GM21515 (cell line): ENCODE measurements around the gene LHFPL3.
"Not testable (repeated sequence)": the region's sequence is repeated elsewhere in the genome, so short reads cannot be mapped to it uniquely, and the experiment has no call there.

ENCODE experiments used
- ATAC-seq: cut with Tn5 transposase; IDR thresholded peaks from one replicate; pipeline ENCODE4 v1.9.1; 2021; ENCODE audit not compliant: unreplicated experiment

LHFPL3 gene

GRCh38 chr7:104686286-104686685, 357.9 kb downstream of the LHFPL3 start:
- ATAC-seq = no peak

GRCh38 chr7:104694710-104695109, 366.3 kb downstream of the LHFPL3 start:
- ATAC-seq = no peak

- no peak for ATAC-seq
These were observed 367.2 kb downstream of the LHFPL3 start for GRCh38 chr7:104695563-104695962.

DNA sequence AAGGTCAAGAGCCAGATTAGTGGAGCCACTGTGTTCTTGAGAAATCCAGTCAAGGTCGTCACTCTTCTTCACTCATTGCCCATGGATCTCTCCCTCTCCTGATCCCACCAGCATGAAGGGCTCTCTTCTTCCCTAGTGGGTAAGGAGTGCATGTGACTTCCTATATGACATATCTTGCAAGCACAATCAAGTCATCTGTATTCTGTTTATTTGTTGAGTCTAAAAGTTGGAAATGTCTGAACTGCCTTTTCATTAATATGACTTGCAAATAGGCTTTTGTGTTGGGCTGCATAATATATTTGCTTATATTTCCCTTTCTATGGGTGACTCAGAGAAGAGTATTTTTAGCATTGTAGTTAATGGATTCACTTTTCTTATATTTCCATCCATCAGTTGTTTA, 371.9 kb downstream of the LHFPL3 start:
- ATAC-seq = no peak

GRCh38 chr7:104721027-104721426, 392.6 kb downstream of the LHFPL3 start:
- ATAC-seq = not testable (repeated sequence)

DNA sequence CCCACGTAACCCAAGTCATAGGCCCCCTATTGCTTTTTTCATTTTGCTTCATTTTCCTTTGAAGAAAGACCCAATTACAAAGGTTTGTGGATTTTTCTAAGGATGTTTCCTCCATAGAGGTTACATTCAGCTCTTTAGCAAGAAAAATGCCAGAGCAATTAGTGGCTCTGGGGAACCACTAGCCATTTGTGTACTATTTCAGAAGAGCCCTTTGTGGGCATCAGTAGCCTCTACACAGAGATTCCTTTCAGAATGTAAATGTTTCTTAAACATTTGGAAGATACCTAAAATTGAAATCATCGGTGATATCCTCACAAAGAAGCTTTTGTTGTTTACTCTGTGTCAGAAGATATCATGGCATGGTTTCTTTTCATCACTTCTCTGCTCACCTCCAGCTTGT, 394.6 kb downstream of the LHFPL3 start:
- no peak for ATAC-seq

DNA sequence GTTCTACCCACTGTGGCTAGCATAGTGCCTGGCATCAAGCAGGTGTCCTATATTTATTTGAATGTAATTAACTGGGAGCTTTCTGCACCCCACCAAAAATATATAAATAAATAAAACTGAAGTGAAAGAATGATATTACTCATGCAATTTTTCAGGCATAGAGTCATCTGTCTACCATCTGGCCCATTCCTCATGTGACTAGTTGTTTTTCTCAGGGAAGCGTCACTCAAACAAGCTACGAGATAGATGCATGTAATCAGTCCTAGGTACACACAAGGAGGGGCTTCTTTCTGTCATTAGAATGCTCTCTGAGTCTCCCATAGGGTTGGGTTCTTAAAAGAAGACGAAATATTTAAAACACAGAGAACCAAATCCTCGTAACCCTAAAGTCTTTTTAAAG, 430.1 kb downstream of the LHFPL3 start:
- ATAC-seq = no peak

DNA sequence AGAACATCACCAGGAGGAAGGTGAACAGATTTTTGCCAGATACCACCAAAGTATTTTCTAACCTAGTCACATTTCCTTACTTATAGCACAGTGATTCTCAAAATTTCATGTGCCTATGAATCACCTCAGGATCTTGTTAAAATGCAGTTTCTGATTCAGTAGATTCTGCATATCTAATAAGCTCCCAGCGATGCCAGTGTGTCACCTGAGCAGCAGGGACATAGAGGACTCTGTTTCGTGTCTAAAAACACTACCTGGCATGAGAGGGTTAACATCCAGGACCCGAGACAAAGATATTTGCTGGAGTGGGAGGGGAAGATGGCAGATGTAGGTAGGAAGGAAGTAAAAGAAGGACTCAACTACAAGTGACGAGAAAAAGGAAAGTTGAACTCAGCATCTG, 433.5 kb downstream of the LHFPL3 start:
- no peak for ATAC-seq

DNA sequence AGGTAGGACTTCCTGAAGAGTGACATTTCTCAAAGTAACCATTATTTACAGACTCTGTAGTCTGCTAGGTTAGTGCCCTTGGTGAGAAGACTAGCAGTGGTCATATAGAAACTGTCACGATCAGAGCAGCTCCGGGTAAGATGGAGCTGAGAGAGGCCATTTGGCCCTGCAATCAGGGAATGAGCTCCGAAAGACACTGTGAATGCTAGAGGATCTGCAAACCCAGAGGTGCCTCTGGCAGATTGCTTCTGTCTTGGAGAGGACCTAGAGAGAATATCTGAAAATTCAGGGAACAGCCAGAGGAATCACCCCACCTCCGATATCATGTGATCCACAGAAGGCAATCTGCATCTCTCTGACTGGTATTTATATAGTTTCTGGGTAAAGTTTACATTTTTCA, 438.7 kb downstream of the LHFPL3 start:
- ATAC-seq = no peak

- no peak for ATAC-seq
These were observed 439.6 kb downstream of the LHFPL3 start for GRCh38 chr7:104767826-104768536.

DNA sequence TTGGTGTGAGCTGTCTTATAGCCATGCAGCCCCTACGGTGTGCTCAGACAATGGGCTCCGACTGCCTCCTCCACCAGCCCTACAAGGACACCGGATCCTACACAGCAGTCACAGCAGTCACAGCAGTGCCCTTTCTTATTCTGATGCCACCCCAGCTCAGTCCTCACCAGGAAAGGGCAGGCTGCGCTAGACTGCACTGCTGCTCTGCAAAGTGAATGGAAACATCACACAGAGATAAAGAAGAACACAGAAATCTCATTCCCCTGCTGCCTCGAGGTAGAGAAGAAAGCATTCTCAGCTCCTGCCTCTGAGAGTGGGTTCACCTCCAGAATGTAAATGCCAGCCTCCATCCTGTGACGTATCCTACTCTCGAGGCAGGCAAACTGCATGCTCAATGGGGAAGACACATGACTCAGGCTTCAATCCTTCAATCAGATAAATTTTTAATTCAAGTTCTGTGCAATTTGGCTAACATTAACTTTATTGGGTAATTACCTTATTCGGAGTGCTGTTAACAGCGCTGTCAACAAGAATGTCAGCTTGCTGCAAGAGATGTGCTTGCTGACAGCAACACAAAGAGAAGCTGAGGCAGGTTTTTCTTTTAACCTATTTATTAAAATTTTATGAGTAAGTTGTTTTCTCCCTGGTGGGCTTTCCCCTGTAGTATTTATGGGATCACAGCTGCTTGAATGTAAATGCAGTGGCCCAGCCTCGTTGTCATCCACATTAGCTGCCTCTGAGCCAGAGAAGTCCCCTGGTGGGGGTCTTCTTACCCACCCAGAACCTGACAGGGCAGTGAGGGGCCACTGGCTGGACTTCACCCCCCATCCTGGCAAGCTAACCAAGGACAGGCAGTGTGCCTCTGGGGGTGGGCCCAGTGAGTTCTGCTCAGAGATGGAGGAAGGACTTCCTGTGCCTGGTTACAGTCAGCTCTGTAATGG, 444.3 kb downstream of the LHFPL3 start:
- ATAC-seq = no peak

DNA sequence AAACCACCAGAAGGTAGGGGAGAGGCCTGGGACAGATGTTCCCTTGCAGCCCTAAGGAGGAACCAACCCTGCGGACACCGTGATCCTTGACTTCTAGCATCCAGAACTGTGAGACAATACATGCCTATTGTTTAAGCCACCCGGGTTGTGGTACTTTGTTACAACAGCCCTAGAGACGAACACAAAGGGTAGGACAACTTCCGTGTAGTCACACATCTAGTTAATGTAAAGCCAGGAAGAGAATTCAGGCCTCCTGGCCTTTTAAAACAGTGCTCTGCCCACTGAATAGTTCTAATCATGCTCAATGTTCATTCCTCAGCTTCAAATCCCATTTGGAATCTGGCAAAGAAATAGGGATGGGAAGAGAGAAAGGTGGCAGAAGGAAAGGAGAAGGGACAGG, 445.4 kb downstream of the LHFPL3 start:
- no peak for ATAC-seq

DNA sequence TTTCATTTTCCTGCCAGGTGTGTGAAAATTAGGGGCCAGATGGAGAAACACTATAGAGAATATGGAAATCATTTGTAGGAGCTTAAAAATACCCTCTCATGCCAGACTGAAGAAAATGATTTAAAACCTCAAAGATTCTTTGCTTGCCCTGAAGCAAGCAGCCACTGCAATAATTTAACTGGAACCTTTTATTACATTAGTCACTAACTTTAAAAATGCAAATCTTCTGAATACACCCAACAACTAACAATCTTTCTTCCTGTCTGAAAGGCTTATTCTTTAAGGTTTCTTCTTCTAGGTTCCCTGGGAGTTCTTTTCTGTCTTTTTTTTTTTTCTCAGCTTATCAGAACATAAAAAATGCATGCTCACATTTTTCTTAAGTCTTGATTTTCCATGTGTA, 447.1 kb downstream of the LHFPL3 start:
- no peak for ATAC-seq

GRCh38 chr7:104777301-104777800, 448.9 kb downstream of the LHFPL3 start:
- ATAC-seq = no peak

- no peak for ATAC-seq
These were observed 451.5 kb downstream of the LHFPL3 start for GRCh38 chr7:104779888-104780287.

DNA sequence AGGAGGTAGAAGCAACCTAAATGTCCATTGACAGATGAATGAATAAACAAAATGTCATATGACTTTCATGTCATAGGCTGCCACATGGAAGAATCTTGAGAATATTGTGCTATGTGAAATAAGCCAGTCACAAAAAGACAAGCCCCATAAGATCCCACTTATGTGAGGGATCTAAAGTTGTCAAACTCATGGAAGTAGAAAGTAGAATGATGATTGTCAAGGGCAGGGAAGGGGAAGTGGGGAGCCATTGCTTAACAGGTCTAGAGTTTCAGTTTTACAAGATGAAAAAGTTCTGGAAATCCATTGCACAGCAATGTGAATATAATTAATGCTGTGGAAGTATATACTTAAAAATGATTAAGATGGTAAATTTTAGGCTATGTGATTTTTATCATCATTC, 456.3 kb downstream of the LHFPL3 start:
- ATAC-seq = no peak

GRCh38 chr7:104789780-104790179, 461.4 kb downstream of the LHFPL3 start:
- ATAC-seq = no peak

- ATAC-seq = no peak
These were observed 462.0 kb downstream of the LHFPL3 start for GRCh38 chr7:104790440-104790839.

- ATAC-seq = no peak
These were observed 462.7 kb downstream of the LHFPL3 start for GRCh38 chr7:104791080-104791479.

DNA sequence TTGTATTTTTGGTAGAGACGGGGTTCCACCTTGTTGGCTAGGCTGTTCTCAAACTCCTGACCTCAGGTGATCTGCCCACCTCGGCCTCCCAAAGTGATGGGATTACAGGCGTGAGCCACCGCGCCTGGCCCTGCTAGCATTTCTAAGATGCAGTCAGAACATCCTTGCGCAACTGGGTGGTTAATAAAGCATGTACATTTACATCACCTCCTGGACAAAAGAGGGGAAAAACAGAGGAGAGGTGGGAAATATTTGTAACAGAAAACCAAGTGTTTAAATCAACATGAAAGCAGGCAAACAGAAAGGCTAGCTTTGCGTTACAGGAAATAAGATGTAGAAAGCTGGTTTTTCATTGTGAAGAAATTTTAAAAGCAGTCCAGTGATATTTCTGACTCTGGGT, 464.7 kb downstream of the LHFPL3 start:
- no peak for ATAC-seq

GRCh38 chr7:104794154-104794553, 465.8 kb downstream of the LHFPL3 start:
- ATAC-seq = no peak

DNA sequence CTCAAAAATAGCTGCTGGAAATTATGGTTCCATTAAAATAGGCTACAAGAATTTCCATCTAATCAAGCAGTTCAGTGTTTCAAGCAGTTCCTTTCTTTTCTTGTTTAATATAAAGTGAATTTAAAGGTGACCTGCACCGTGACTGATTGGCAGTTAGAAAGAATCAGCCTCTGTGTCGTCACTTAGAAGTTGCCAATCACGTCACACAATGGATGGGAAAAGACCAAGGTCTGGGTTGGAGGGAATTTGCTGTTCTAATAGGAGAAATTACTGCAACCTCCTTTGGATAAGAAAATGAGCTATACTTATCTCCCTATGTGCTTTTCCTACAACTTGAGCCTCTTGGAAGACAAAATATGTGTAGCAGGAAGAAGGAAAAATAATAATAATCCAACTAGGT, 466.2 kb downstream of the LHFPL3 start:
- no peak for ATAC-seq
